ENCODE results near the gene HIGD2A. TPM values are rescaled to one million over a fixed set of nuclear protein-coding genes. Genes with fewer than 3 reads are reported as not detected.

HIGD2A gene
- total and polyA plus RNA-seq, 2 donors, result 62.0 to 188 TPM

- peak within 1 kb of the TSS; percentile 81 for H3K4me3 ChIP-seq (ENCODE audit: low read depth, low read length)
- DNase-seq (ENCODE audit: extremely low spot score), result peak; percentile 86
- WGBS, result 2% methylated on average over 56 of the region's 56 CpGs
- H3K4me1 ChIP-seq (ENCODE audit: insufficient read depth), result no peaks in the 10 kb centered on the region
- H3K36me3 ChIP-seq (ENCODE audit: insufficient read depth), result no peaks in the 10 kb centered on the region
- peak within 1 kb of the TSS; percentile 60 for H3K27ac ChIP-seq (ENCODE audit: low read depth)
These were observed 26.9 kb upstream of the HIGD2A start, which contains the start of gene KIAA1191 for GRCh38 chr5:176361437-176362232. Gene KIAA1191, minus strand, starts transcription at chr5:176361764. Its CDS starts 2,256 bp downstream, at chr5:176359508.

- H3K4me1 ChIP-seq (ENCODE audit: insufficient read depth), result no peaks in the 10 kb centered on the region
- 70% methylated on average over 8 of the region's 8 CpGs for WGBS
- no peak overlapping the region for H3K4me3 ChIP-seq (ENCODE audit: low read depth, low read length)
- DNase-seq (ENCODE audit: extremely low spot score), result no peak
- no peaks in the 10 kb centered on the region for H3K36me3 ChIP-seq (ENCODE audit: insufficient read depth)
- no peak overlapping the region for H3K27ac ChIP-seq (ENCODE audit: low read depth)
These were observed 26.4 kb upstream of the HIGD2A start for GRCh38 chr5:176362233-176362490.

DNA sequence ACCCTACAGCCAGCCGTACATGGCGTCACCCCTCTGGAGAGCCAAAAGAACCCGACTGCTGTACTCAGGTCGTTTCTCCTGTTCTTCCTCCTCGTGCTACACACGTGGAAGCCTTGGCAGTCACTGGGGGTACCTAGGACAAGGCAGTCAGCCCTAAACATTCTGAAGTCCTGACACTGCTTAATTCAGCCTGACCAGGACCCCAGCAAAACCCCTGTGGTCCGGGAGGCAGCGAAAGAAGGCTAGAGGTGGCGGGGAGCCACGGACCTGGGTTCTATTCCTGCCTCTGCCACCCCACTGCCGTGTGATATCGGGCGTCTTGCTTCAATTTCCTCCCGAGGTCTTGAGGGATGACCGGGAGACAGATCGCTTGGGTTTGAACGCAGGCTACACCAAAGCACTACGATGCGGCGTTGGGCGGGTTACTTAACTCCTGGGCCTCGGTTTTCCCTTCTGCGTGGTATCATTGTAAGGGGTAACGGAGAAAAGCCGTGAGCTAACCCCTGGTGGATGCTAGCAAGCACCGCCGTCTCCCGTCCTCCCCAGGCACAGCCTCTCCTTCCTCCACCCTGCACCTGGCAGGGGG, 23.7 kb upstream of the HIGD2A start:
- Histone ChIP-seq H3K36me3 (ENCODE audit: insufficient read depth) (no peaks in the 10 kb centered on the region), H3K27ac (ENCODE audit: low read depth) (no peak overlapping the region), H3K4me3 (ENCODE audit: low read depth, low read length) (peak overlapping the region; percentile 75), H3K4me1 (ENCODE audit: insufficient read depth) (no peaks in the 10 kb centered on the region)
- no peak for DNase-seq (ENCODE audit: extremely low spot score)
- 27% methylated on average over 28 of the region's 28 CpGs for WGBS

DNA sequence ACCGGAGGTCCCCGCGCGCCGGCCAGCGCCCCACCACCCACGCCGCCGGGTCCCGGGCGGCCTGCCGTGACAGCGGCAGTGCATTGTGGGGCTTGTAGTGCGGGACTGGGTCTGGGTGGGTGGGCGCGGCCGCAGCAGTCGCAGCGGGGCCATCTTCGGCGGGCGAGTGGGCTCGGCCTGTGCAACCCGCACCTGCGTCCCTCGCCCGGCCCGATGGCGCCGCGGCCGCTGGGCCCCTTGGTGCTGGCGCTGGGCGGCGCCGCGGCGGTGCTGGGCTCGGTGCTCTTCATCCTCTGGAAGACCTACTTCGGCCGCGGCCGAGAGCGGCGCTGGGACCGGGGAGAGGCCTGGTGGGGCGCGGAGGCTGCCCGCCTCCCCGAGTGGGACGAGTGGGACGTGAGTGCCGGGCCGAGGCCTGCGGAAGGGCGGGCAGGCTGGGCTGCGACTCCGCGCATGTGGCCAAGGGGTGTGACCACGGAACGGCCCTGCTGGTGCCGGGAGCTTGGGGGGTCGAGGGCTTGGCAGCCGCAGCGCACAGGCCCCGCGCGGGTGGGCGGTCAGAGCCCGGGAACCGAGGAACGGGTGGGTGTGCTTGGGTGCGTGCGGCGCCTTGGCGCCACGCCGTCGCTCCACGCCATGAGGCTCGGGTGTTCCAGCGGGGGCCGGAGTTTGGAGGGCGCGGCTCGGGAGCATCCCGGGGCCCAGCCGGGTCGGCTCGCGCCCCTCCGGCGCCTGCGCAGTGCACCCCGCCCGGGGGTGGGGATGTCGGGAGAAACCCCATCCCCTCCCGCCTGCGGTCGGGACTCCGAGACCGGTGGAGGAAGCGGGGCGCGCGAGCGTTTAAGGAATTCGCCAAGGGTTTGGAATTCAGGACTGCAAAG, 23.0 kb upstream of the HIGD2A start, which contains the start of gene ARL10:
TSS of gene ARL10 (plus strand) at position 137 of the 881 bp plus-strand sequence. CDS start at position 214, 77 bp downstream.
- WGBS, result under 1% methylated on average over 108 of the region's 108 CpGs
- peak within 1 kb of the TSS; percentile 33 for H3K27ac ChIP-seq (ENCODE audit: low read depth)
- no peaks in the 10 kb centered on the region for H3K4me1 ChIP-seq (ENCODE audit: insufficient read depth)
- no peaks in the 10 kb centered on the region for H3K36me3 ChIP-seq (ENCODE audit: insufficient read depth)
- no peak for DNase-seq (ENCODE audit: extremely low spot score)
- H3K4me3 ChIP-seq (ENCODE audit: low read depth, low read length), result peak within 1 kb of the TSS; percentile 75

- peak overlapping the region; percentile 75 for H3K4me3 ChIP-seq (ENCODE audit: low read depth, low read length)
- no peaks in the 10 kb centered on the region for H3K36me3 ChIP-seq (ENCODE audit: insufficient read depth)
- H3K4me1 ChIP-seq (ENCODE audit: insufficient read depth), result no peaks in the 10 kb centered on the region
- no peak overlapping the region for H3K27ac ChIP-seq (ENCODE audit: low read depth)
- no peak for DNase-seq (ENCODE audit: extremely low spot score)
- 43% methylated on average over 38 of the region's 38 CpGs for WGBS
These were observed 22.2 kb upstream of the HIGD2A start for GRCh38 chr5:176366232-176366894.

GRCh38 chr5:176368726-176369125, 19.8 kb upstream of the HIGD2A start:
- 94% methylated on average over 13 of the region's 13 CpGs for WGBS
- H3K36me3 ChIP-seq (ENCODE audit: insufficient read depth), result no peaks in the 10 kb centered on the region

DNA sequence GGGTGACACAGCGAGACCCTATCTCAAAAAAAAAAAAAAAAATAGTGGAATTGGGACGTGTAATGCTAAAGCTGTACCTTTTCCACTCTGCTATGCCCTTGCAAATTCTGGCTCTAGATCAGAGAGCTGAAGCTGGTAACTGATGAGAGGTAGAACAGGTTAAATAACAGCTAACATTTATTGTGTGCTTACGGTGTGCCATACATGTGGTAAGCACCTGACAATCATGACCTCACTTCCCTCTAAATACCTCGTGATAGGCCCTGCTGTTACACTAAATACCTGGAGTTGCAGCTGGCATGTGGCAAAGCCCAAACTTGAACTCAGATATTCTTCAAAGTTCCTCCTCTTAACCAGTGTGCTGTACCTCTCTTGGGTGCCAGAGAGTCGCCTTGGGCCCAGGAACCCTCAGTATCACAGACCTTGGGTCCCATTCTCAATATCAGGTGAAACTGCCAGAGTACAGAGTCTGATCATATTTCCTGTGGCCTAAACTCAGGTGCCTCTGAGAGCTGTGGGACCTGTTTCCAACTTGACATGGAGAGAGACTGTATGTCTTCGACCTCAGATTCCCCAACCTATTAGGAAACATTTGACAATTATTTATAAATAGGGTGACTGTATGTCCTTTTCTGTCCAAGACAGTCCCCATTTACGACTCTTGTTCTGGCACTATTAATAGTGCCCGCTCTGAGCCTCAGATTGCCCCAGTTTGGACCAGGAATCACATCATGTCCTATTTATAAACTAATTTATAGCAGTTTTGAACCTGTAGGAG, 18.4 kb upstream of the HIGD2A start:
- DNase-seq (ENCODE audit: extremely low spot score), result no peak
- Histone ChIP-seq H3K27ac (ENCODE audit: low read depth) (no peak overlapping the region), H3K4me1 (ENCODE audit: insufficient read depth) (no peaks in the 10 kb centered on the region), H3K36me3 (ENCODE audit: insufficient read depth) (no peaks in the 10 kb centered on the region), H3K4me3 (ENCODE audit: low read depth, low read length) (no peak overlapping the region)
- 87% methylated on average over 8 of the region's 8 CpGs for WGBS

More at GRCh38 chr5:176368726-176369125, 19.8 kb upstream of the HIGD2A start:
- no peak for DNase-seq (ENCODE audit: extremely low spot score)
- no peak overlapping the region for H3K27ac ChIP-seq (ENCODE audit: low read depth)
- H3K4me3 ChIP-seq (ENCODE audit: low read depth, low read length), result no peak overlapping the region
- H3K4me1 ChIP-seq (ENCODE audit: insufficient read depth), result no peaks in the 10 kb centered on the region

DNA sequence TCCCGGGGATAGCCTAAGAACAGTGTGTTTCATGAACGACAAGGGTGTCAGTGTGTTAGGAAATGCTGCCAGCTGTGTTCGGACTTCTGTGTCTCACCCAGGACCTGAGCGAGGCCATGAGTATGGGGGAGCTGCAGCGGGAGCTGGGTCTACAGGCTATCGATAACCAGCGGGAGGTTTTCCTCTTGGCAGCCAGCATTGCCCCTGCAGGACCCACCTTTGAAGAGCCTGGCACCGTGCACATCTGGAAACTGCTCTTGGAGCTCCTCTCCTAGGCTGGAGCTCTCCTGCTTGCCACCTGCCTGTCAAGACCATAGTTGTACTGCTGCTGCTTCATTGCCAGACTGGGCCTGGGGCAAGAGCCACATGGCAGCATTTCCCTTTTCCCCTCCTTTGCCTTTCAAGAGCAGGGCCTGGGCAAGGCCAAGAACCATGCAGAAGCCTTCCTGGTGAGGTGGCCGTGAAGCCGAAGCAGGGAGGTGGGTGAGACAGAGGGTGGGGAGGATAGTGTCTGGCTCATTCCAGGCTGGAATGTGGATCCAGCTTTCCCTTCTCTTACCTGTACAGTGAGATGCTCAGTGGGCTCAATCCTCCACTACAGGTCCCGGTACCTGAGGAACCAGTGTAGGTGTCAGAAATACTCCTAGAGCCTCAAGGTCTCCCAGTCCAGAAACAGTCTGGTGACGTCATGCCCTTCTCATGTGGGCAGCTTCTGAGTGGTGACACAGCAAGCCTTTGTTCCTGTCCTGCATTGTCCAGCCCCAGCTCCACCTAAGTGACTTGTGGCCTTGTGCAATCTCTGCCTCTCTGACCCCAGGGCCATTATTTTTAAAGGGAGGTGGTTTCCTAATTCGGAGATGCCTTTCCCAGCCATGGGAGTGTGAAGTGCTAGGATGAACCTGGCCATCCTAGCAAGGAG, 16.7 kb upstream of the HIGD2A start:
- H3K36me3 ChIP-seq (ENCODE audit: insufficient read depth), result no peaks in the 10 kb centered on the region
- 93% methylated on average over 13 of the region's 13 CpGs for WGBS

GRCh38 chr5:176373100-176373818, 15.3 kb upstream of the HIGD2A start:
- 65% methylated on average over 7 of the region's 7 CpGs for WGBS
- no peak for DNase-seq (ENCODE audit: extremely low spot score)
- Histone ChIP-seq H3K4me1 (ENCODE audit: insufficient read depth) (no peaks in the 10 kb centered on the region), H3K4me3 (ENCODE audit: low read depth, low read length) (no peak overlapping the region), H3K27ac (ENCODE audit: low read depth) (no peak overlapping the region), H3K36me3 (ENCODE audit: insufficient read depth) (no peaks in the 10 kb centered on the region)

More for the DNA sequence above, 16.7 kb upstream of the HIGD2A start:
- Histone ChIP-seq H3K27ac (ENCODE audit: low read depth) (no peak overlapping the region), H3K4me3 (ENCODE audit: low read depth, low read length) (no peak overlapping the region), H3K4me1 (ENCODE audit: insufficient read depth) (no peaks in the 10 kb centered on the region)
- no peak for DNase-seq (ENCODE audit: extremely low spot score)

- 87% methylated on average over 3 of the region's 3 CpGs for WGBS
- Histone ChIP-seq H3K36me3 (ENCODE audit: insufficient read depth) (no peaks in the 10 kb centered on the region), H3K4me3 (ENCODE audit: low read depth, low read length) (no peak overlapping the region), H3K27ac (ENCODE audit: low read depth) (no peak overlapping the region), H3K4me1 (ENCODE audit: insufficient read depth) (no peaks in the 10 kb centered on the region)
- no peak for DNase-seq (ENCODE audit: extremely low spot score)
These were observed 8.7 kb upstream of the HIGD2A start for GRCh38 chr5:176379881-176380280.

DNA sequence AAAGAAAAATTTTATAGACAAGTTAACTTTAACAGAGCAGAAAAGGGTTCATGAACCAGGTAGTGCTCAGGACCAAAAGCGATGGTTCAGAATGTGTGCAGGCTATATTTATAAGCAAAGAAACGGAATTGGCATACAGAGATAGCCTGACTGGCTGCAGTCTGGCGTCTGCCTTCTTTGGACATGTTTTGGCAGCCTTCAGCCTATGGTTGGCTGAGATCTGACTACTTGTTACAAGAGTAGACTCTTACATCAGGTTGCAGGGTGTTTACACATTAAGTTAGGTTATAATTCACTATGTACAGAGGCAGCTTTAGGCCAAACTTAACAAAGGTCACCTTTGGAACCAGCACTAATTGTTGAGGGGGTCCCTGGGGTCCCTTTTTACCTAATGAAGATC, 7.1 kb upstream of the HIGD2A start:
- no peaks in the 10 kb centered on the region for H3K36me3 ChIP-seq (ENCODE audit: insufficient read depth)
- 51% methylated on average over 3 of the region's 3 CpGs for WGBS
- H3K4me3 ChIP-seq (ENCODE audit: low read depth, low read length), result no peak overlapping the region
- H3K27ac ChIP-seq (ENCODE audit: low read depth), result no peak overlapping the region
- no peak for DNase-seq (ENCODE audit: extremely low spot score)
- H3K4me1 ChIP-seq (ENCODE audit: insufficient read depth), result no peaks in the 10 kb centered on the region
